Mucosa of descending colon (tissue), 3 donors: ENCODE measurements around the gene DAPK1. TPM values are rescaled to one million over a fixed set of nuclear protein-coding genes. Genes with fewer than 3 reads are reported as not detected.

ENCODE experiments used
- ATAC-seq: fragments of 200-7000 bp; cut with Tn5 transposase; one replicate; pipeline ENCODE4 v1.9.1; 2020; ENCODE audit warnings: mild to moderate bottlenecking, moderate library complexity
- DNase-seq, 3 donors: peaks; one replicate each; pipeline ENCODE4 v3.0.0-alpha.2; 2020
- H3K36me3 ChIP-seq: fragments of 200-600 bp; one replicate; pipeline ENCODE4 v1.8.0; 2021; ENCODE audit warnings: low read depth, mild to moderate bottlenecking
- H3K4me1 ChIP-seq: fragments of 200-600 bp; one replicate; pipeline ENCODE4 v1.8.0; 2021; ENCODE audit warnings: low read depth, mild to moderate bottlenecking
- H3K4me3 ChIP-seq: fragments of 200-600 bp; one replicate; pipeline ENCODE4 v1.8.0; 2021; ENCODE audit warnings: mild to moderate bottlenecking
- H3K9me3 ChIP-seq: fragments of 200-600 bp; one replicate; pipeline ENCODE4 v1.8.0; 2021; ENCODE audit warnings: mild to moderate bottlenecking
- intact Hi-C, 2 donors: fragments of 100-400 bp; cut with DNase I in 1 of 2; cut with micrococcal nuclease in 1 of 2; formaldehyde crosslinking; loops; one replicate each; pipeline versions ENCODE4 v1.11.0 to v1.11.1; 2022; cut with DNase I, micrococcal nuclease
- total RNA-seq, 3 donors: library from RNA; stranded (reverse); fragmentation: NEBNext Ultra II Directional in 2 of 3; extraction: Animal tissue kit (Norgen Biotek cat#: 25700) in 2 of 3; gene quantifications; one replicate each; pipeline versions ENCODE4 v1.2.1 to v1.2.4, GENCODE V29; 2021 to 2023
- TF ChIP-seq, protein P1 (sequence below): fragments of 200-600 bp; IDR thresholded peaks from one replicate; pipeline ENCODE4 v1.8.0; 2022; ENCODE audit warnings: antibody characterized with exemption, mild to moderate bottlenecking
- donor health status: DM: no; HTN: no; CAD: no; lungs with moderate emphysema.
- donor health status: DM: no; HTN: no; CAD: no.
- donor health status: DM: no; HTN: yes; CAD: no.

Gene DAPK1
- total RNA-seq, 3 donors from 2014 or later, result 22.2 to 98.7 (median 25.9) TPM

DNA sequence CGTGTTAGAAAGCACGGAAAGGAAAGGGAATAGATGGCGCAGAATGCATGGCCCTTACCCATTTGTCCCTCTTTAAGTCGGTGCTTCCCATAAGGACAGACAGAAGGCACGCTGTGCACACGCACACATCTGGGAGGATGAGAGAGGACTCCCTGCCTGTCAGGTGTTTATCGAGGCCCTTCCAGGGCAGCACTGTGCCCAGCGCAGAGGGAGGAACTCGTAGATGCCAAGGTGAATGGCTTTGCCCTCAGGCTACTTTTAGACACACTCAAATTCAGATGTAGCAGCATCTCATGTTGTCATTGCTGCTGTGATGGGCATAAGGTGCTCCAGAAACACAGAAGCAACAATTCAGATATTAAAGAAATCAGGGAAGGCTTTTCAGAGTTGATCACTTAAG, 158.1 kb downstream of the DAPK1 start:
- ATAC-seq (no peak), DNase-seq (no peak)
- no peaks in the 10 kb centered on the region for H3K4me1 ChIP-seq
- TF ChIP-seq, protein P1, sequence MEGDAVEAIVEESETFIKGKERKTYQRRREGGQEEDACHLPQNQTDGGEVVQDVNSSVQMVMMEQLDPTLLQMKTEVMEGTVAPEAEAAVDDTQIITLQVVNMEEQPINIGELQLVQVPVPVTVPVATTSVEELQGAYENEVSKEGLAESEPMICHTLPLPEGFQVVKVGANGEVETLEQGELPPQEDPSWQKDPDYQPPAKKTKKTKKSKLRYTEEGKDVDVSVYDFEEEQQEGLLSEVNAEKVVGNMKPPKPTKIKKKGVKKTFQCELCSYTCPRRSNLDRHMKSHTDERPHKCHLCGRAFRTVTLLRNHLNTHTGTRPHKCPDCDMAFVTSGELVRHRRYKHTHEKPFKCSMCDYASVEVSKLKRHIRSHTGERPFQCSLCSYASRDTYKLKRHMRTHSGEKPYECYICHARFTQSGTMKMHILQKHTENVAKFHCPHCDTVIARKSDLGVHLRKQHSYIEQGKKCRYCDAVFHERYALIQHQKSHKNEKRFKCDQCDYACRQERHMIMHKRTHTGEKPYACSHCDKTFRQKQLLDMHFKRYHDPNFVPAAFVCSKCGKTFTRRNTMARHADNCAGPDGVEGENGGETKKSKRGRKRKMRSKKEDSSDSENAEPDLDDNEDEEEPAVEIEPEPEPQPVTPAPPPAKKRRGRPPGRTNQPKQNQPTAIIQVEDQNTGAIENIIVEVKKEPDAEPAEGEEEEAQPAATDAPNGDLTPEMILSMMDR, result no peak
- intact Hi-C loops, result no loop called here
- no peaks in the 10 kb centered on the region for H3K36me3 ChIP-seq
- no peaks in the 10 kb centered on the region for H3K9me3 ChIP-seq
- H3K4me3 ChIP-seq, result no peak overlapping the region

DNA sequence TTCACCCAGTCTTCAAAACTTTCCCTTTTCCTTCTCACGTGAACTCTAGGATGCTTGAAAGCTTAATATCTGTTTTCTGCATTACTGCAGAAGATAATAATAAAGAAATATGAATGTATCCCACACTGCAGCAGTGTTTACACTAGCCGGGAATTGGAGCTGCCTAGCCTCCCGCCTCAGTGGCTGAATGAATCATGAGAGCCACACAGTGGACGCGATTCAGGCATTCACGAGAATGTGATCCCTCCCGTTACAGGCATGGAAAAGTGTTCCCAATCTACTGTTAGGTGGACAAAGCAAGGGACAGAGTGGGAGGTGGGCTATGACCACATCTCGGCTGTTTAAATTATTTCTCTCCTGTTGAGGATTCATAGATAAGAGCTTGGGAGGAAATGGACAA, 158.8 kb downstream of the DAPK1 start:
- Histone ChIP-seq H3K36me3 (no peaks in the 10 kb centered on the region), H3K4me1 (no peaks in the 10 kb centered on the region), H3K9me3 (no peaks in the 10 kb centered on the region), H3K4me3 (no peak overlapping the region)
- intact Hi-C loops, result no loop called here
- TF ChIP-seq, protein P1, result no peak
- no peak for DNase-seq
- no peak for ATAC-seq

GRCh38 chr9:87657190-87657589, 159.5 kb downstream of the DAPK1 start:
- DNase-seq, result no peak
- intact Hi-C loops, result no loop called here

GRCh38 chr9:87657893-87658292, 160.2 kb downstream of the DAPK1 start:
- TF ChIP-seq, protein P1, result no peak
- Histone ChIP-seq H3K4me1 (no peaks in the 10 kb centered on the region), H3K36me3 (no peaks in the 10 kb centered on the region), H3K4me3 (no peak overlapping the region), H3K9me3 (no peaks in the 10 kb centered on the region)
- intact Hi-C loops, result no loop called here
- DNase-seq (no peak), ATAC-seq (no peak)

More at GRCh38 chr9:87657190-87657589, 159.5 kb downstream of the DAPK1 start:
- no peaks in the 10 kb centered on the region for H3K4me1 ChIP-seq
- TF ChIP-seq, protein P1, result no peak
- no peaks in the 10 kb centered on the region for H3K36me3 ChIP-seq
- no peak overlapping the region for H3K4me3 ChIP-seq
- peak; percentile 27 for ATAC-seq
- H3K9me3 ChIP-seq, result no peaks in the 10 kb centered on the region

GRCh38 chr9:87658511-87658910, 160.8 kb downstream of the DAPK1 start:
- intact Hi-C loops, result no loop called here
- no peak for DNase-seq
- ATAC-seq, result no peak

More at GRCh38 chr9:87658511-87658910, 160.8 kb downstream of the DAPK1 start:
- TF ChIP-seq, protein P1, result no peak
- Histone ChIP-seq H3K4me3 (no peak overlapping the region), H3K4me1 (no peaks in the 10 kb centered on the region), H3K9me3 (no peaks in the 10 kb centered on the region), H3K36me3 (no peaks in the 10 kb centered on the region)
